ENCODE measurements around the gene ITGA7.

DNA sequence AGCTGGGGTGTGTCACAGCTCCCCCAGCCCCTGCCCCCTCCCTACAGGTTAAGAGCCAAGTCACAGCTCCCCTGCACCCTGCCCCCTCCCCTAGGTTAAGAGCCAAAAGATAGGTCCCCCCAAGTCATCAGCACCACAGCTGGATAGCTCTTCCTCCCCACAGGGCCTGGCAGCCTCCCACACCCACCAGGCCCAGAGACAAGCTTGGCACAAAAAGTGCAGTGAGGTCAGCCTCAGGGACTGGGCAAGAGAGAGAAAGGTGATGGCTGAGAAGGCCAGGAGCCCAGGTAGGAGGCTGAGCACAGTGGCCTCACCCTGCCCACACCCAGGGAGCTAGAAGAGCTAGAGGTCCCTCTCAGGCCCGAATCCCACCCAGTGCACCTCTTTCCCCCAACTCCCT lies 8.7 kb downstream of the ITGA7 start:
- TF ChIP-seq, protein P1, sequence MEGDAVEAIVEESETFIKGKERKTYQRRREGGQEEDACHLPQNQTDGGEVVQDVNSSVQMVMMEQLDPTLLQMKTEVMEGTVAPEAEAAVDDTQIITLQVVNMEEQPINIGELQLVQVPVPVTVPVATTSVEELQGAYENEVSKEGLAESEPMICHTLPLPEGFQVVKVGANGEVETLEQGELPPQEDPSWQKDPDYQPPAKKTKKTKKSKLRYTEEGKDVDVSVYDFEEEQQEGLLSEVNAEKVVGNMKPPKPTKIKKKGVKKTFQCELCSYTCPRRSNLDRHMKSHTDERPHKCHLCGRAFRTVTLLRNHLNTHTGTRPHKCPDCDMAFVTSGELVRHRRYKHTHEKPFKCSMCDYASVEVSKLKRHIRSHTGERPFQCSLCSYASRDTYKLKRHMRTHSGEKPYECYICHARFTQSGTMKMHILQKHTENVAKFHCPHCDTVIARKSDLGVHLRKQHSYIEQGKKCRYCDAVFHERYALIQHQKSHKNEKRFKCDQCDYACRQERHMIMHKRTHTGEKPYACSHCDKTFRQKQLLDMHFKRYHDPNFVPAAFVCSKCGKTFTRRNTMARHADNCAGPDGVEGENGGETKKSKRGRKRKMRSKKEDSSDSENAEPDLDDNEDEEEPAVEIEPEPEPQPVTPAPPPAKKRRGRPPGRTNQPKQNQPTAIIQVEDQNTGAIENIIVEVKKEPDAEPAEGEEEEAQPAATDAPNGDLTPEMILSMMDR (IDR thresholded peaks at IDR 0.05; ENCODE audit: insufficient read depth, low read depth, low read length): no peak
- TF ChIP-seq EZH2 (IDR thresholded peaks at IDR 0.05; ENCODE audit: insufficient read depth, low read length): no peak

All from astrocyte (in vitro differentiated cells and primary cell).